D341Med (cell line): ENCODE measurements around the gene RABGGTA.

Experiments
- DNase-seq: peaks from one replicate; pipeline ENCODE4 v3.0.0; 2012; ENCODE audit warnings: low spot score

The RABGGTA gene

DNA sequence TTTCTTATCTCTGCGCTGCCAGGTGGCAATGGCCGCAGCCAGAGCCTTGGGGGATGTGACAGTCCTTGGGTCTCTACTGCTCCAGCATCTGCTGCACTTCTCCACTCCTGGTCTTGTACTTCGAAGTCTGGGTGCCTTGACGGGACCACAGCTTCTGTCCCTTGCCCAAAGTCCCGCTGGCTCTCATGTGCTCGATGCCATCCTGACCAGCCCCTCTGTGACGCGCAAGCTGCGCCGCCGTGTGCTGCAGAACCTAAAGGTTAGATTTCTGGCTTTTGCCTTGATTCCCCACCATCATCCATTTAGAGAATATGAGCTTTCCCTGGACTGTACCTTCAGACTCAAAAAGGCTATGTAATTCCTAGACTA, 32.6 kb upstream of the RABGGTA start:
- DNase-seq: no peak

DNA sequence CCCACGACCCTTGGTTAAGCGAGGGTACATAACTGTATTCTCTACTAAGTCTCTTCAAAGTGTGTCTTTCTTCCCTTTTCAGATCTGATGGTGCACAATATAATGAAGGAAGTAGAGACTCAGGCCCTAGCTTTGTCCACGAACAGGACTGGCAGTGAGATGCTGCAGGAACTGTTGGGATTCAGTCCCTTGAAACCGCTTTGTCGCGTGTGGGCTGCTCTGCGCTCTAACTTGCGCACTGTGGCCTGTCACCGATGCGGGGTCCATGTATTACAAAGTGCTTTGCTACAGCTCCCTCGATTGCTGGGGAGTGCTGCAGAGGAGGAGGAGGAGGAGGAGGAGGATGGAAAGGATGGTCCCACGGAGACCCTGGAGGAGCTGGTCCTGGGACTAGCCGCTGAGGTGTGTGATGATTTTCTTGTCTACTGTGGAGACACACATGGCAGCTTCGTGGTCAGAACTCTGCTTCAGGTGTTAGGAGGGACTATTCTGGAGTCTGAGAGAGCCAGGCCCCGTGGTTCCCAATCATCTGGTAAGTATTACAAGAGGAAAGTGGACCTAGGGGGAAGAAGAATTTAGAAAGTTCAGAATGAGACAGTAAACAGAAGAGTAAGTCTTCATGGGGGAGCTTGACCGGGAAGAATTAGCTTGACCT, 29.1 kb upstream of the RABGGTA start:
- DNase-seq: no peak

DNA sequence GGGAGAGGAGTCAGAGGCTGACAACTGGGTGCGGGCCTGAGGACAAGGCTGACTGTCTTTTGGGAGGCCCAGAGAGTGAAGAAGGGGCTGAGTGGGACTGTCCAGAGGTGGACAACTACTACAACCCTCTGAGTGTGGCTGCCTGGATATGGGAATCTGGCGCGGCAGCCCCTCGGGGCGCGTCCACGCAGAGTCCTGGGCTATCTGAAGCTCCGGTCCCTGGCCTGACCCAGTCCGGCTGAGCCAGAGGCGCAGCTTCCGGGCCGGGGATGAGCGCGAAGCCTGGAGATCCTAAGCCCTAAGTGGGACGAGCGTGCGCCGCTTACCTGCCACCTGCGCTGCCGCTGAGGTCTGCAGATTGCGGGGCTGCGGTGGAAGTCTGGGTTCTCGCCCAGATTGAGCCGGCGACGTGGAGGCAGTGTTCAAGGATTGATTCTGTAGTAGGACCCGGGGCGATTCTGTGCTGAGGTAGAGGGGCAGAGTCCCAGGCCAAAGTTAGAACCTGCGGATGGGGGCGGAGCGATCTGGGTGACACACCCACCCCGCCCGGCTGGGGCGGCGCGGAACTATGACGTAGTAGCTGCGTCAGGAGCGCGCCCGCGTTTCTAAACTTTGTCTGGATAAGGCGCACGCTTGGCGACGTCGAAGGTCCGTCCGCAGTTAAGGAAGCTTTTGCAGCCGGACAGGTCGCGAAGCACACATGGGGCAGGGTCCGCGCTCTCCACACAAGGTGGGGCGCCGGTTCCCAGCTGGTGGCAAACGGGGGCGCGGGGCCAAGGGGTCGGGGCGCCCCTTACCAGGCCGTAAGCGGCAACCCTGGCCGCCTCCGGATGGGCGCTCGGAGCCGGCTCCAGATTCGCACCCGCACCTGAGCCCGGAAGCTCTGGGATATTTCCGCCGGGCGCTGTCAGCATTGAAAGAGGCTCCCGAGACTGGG, 28.1 kb upstream of the RABGGTA start, which contains the start of the genes DHRS1 and NOP9:
DHRS1 (minus strand) TSS at position 526 of the 937 bp plus-strand sequence. CDS start 674 bp downstream, outside the sequence.
NOP9 (plus strand) TSS at position 596 of the 937 bp plus-strand sequence; CDS start at position 701, 105 bp downstream.
- peak; percentile 97 for DNase-seq

DNA sequence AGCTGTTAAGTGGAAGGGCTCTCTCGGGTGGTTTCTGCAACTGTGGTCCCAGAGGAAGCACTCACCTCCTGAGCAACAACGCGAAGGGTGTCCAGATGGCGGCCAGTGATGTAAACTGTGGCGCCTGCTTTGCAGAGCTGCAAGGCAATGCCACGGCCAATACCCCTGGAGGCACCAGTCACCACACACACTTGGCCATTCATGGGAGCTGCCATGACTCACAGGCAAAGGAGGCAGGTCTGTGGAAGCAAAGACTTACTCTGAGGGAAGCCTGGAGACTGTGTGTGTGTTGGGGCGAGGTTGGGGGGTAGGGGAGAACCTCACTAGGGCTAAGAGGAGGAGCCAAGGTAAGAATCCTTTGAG, 27.5 kb upstream of the RABGGTA start:
- no peak for DNase-seq

DNA sequence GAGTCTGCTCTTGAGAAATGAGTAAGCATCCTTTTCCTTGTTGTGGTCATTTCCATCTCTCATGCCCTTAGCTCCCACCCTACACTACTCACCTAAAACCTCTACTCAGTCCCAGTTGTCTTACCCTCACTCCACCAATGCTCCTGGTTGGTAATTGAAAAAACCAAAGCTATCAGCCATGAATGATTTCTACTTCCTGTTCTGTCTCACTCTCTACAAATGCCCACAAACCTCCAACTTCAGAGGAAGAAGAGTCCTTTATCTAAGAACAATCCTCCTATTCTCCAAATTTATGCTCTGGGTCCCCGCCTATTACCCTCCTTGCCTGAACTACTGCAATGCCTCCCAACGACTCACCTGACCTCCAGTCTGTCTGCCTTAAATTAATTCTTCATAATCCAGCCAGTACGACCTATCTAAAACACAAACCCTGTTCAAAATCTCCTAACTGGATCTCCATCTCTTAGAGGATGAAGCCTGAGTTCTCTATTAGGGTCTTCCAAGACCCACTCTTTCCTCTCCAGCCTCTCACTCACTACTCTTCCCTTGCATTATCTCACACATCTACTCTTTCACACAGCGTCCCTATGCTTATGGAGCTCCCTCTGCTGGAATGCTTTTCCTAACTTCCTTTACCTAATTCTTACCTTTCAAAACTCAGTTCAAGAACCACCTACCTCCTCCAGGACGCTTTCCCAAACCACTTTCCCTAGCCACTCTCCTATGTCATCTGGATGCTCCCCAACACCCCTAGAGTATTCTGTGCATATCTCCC, 26.0 kb upstream of the RABGGTA start:
- peak; percentile 45 for DNase-seq

DNA sequence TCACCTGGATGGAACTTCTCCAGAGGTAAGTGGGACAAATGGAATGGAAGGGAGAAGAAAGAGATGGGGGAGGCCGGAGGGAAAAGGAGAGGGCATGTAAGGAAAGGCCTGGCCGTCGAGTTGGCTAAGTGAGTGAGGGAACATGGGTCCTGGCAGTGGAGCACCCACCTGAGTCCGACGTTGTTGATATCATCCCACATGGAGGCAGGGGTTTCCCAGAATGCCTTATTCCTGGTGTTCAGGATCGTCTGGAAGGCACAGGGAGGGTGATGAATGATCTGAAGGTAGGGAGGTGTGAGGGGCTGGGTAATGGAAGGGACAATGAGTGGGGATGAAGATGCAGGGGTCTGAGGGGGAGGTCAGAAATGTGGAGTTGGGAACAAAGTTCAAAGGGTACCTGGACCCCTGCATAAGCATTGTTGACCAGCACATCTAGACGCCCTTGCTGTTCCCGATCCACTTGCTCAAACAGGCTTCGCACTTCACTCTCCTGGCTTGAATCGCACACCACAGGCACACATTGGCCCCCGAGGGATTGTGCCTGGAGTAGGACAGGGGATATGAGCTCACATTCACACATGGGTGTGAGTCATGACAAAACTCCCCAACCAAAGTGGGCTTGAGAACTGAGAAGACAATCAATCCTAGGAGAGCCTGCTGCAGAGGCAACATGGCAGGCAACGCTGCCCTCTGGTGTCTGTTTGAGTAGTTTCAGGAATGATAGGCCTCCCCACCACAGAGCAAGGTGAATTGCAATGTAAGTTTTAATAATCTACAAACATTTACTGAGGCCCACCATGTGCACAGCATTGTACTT, 25.2 kb upstream of the RABGGTA start:
- peak; percentile 79 for DNase-seq

DNA sequence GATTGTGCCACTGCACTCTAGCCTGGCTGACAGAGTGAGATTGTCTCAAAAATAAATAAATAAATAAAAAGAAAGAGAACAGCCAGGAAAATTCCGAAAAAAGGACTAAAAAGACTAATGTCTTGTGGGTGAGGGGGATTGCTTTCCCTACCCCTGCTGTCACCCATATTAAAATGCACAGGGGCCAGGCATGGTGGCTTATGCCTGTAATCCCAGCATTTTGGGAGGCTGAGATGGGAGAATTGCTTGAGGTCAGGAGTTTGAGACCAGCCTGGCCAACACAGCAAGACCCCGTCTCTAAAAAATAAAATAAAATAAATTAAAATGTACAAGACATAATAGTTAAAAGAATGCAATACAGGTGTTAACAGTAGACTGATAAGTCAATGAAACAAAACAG, 22.1 kb upstream of the RABGGTA start:
- DNase-seq: no peak

DNA sequence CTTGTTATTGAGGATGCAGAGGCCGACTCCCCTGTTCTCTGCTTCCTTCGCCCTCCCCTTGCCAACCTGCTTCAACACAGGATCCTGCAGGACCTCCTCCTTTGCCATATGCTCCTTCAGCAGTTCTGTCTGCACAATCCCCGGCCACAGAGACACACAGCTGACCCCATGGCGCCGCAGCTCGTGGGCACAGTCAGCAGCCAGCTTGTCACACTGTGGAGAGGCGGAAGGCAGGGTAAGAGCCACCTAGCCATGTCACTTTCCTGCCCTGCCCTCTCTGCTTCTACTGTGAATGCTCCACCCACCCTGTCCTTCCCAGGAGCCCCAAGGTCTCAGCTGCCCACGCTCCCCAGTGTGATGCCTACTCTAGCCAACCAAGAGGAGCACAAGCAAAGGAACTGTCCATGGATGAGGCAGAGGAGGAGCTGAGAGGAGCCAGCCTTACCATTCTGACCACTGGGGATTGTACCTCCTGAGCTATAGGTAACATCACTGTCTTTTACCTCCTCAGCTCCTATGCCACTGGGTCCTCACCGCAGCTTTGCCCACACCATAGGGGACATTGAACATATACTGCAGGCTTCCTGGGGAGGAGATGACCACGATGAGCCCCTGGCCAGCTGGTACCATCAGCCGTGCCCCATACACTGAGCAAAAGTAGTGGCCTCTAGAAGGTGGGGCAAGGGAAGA, 20.9 kb upstream of the RABGGTA start:
- DNase-seq: no peak

DNA sequence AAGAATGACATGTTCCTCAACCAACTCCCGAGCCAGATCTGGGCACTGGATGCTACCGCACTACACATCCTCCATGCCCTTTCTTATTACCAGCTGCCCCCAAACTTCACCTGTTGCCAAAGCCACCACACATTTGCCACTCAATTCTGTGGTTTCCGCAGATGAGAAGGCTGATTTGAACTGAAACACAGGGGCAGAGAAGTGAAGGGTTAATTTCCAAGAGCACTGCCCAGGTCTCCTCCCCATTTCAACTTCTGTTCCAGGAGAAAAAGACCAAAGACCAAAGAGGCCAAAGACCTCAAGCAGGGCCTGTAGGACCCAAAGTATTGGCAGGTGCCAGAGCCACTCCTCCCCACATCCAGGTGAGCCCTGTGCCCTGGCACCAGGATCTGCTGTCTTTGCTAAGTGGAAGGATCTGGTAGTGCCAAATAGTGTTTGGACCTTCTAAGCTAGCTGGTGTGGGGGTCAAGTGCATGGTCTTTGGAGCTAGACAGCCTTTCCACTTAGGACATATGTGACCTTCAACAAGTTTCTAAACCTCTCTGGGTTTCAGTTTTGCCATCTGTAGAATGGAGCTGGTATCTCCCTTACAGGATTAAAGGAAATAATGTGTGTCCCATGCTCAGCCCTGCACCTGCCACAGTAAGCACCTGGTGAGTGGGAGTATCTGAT, 20.2 kb upstream of the RABGGTA start:
- no peak for DNase-seq

DNA sequence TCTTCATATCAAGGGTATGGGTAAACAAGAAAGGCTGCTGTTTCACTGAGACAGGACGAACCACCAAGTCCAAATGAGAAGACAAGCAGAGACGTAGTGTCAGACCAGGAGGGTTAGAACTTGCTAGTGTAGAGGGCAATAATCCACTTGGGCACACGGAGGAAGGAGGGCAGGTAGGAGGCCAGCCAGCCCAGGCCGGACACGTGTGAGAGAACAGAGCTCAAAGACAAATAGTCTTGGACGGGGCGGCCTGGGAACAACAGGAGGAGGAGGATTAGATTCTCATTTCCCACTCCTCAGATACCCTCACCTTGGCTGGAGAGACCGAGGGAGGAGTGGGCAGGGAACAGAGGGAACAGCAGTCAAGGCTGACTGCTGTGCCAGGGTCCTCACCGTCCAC, 19.3 kb upstream of the RABGGTA start:
- DNase-seq: no peak

DNA sequence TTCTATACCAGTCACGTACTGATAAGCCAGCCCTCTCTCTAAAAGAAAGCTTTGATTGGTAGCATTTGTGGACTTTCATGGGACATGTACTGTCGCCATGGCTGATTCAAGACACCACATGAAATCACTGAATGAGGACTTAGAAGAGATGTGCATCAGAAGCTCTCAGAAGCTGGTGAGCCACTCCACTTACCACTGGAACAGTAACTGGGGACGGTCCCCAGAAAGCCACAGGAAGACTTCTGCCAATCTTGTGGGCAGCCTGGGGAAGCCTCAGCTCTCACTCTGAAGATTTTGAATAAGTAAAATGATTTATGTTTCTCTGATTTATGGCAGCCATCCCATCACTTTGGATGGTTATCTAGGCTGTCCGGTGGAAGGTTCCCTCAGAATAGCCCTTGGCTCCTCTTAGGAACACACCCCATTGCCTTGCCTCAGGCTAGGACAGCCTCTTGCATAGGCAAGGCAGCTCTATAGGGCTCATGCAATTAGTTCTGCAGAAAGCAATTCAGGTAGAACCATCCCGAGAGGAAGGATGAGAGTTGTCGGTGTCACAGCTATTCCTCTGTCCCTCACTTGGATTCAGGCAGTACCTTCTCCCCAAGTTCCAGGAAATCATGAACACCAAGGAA, 18.4 kb upstream of the RABGGTA start:
- DNase-seq: no peak

DNA sequence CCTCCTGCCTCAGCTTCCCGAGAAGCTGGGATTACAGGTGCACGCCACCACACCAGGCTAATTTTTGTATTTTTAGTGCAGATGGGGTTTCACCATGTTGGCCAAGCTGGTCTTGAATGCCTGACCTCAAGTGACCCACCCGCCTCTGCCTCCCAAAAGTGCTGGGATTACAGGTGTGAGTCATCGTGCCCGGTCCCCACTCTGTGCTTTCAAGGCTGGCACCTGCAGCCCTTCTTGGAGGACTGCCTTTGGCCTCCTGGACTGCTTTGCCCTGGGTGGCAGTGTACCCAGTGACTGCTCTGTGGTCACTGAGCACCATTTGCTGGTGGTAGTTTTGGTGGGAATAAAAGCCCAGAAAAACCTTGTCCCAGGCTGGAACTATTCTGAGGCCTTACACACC, 15.6 kb upstream of the RABGGTA start:
- no peak for DNase-seq

DNA sequence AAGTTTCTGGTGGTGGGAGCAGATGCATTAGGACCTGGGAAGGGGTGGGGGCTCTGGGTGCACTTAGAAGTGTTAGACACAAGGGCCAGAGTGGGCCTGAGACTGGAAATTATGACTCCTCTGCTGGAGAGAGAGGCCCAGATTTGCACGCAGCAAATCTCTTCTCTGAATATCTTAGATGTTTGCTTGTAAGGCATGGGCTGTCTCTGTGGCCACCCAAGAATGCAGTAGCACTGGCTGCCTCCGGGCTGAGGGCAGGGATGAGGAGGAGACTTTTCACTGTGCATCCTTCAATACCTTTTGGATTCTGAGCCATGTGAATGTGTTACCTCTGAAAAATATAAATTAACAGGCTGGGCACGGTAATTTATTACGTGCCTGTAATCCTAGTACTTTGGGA, 14.0 kb upstream of the RABGGTA start:
- DNase-seq: no peak

DNA sequence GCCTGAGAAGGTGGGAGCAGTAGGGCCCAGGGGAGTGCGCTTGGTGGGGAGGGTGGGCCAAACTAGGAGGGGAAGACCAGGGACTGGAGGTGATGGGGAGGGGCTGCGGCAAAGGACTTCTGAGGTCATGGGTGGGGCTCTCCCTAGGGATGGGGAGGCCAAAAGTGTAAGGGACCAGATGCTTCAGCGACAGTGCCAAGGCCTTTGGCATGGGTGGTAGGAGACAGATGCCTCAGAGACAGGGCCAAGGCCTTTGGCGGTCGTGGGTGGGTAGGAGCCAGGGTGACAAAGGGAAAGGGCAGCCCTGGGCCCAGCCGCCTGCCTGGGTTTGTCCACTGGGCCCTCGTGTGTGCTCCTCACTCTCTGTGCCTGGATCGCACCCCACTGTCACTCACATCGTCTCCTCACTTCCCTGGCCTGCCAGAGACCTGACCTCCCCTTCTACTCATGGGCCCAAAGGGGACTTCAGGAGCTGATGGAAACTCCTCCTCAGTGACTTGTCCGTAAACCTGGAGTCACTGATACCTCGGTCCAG, 13.2 kb upstream of the RABGGTA start:
- DNase-seq: no peak

DNA sequence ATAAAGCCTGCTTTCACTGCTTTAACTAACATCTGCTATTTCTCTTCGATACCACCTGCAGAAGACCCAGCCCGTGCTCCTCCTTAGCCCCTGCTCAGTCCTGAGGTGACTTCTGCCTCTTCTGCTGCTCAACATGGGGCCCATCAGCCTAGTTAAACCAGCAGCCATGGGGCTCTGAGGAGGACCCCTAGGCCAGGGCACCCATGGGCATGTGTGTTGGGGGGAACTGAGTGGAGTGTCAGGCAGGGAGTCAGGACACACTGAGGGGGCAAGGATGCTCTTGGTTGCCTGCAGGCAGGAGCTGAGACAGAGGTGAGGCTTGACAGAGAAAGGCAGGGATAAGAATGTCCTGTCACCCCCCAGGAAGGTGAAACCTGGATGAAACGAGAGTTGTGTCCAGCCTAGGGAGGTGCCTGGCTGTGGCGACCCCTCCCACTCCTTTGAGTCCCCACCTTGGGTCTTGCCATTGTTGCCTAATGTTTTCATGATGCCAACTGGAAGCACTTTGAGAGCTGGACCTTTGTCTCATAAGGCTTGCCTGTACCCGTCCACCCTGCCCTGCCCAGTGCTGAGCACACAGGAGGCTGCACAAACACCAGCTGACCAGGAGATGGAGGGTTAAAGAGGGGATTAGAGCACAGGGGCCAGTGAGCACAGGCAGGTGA, 12.5 kb upstream of the RABGGTA start:
- DNase-seq: no peak

DNA sequence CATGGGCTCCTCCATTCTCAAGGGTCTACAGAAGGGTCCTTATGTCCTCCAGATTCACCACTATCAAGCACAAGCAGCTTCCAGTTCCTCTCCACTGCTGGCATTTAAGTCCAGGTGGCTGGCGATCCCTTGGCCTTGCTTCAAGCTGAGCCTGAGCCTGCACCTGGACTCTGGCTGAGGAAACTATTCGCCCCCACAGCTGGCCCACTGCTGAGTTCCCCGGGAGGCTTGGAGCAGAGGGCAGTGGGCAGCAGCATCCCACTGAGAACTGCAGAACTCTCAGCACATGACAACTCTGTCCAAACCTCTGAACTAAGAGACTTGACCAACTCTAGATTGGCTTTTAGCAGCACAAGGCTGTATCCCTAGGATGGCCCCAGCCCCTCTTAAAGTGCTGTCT, 11.3 kb upstream of the RABGGTA start:
- DNase-seq: no peak

DNA sequence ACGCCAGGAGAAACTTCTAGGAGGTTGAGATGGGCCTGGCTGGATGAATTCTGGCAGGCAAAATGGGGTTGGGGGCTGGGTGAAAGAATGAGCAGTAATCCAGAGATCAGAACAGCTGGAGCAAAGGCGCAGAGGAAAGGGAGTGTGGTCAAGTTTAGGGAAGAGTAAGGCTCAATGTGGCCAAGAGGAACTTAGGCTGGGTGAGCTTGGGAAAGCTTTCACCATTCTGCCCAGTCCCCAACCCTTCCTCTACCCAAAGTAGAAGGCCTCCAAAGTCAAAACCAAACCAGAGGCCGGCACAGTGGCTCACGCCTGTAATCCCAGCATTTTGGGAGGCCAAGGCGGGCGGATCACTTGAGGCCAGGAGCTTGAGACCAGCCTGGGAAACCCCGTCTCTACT, 10.2 kb upstream of the RABGGTA start:
- DNase-seq: no peak

DNA sequence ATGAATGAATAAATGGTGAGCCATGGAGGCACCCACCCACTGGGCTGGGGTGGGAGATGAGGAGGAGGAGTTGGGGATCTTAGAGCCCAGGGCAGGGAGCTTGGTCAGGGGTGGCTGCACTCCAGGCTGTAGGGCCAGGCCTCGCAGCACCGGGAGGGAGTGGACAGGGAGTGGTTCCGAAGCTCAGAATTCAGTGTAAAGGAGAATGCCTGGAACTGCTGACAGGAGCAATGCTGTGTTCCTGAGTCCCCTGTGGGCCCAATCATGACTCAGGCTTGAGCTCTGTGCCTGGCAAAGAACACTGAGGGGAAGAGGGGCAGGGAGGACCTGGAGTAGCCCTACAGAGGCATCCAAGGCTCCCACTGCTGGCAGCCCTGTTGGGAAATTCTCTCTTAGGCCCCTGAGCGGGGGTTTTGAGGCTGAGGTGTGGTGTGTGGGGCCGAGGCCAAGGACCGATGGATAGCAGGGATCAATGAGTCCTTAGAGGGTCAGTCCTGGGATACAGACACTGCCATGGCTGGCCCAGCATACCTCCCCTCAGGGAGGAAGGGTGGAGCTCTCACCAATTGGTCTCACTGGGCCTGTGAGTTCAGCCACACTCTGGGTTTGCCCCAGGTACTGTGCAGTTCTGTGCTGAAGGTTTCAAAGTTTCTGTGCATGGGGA, 9.5 kb upstream of the RABGGTA start:
- no peak for DNase-seq
